ENCODE data around the gene C5orf34. TPM values are rescaled to one million over a fixed set of nuclear protein-coding genes. Genes with fewer than 3 reads are reported as not detected.

The C5orf34 gene
- total RNA-seq, 3 donors from 2014 or later, result 1.8 to 12.9 (median 3.3) TPM

- H3K36me3 ChIP-seq, result no peaks in the 10 kb centered on the region
- intact Hi-C loops (cut with DNase I; ENCODE audit: low total_unique reads), result no loop called here
- no peaks in the 10 kb centered on the region for H3K27me3 ChIP-seq
- H3K4me3 ChIP-seq, result no peak overlapping the region
- no peak for DNase-seq (ENCODE audit: low spot score in 2 of 2)
- no peaks in the 10 kb centered on the region for H3K9me3 ChIP-seq
- H3K27ac ChIP-seq, result no peak overlapping the region
- peaks cover 0 to 5% of the 10 kb centered on the region in 2 donors for H3K4me1 ChIP-seq
- TF ChIP-seq POLR2AphosphoS5 (IDR thresholded peaks at IDR 0.05) (no peak), CTCF (IDR thresholded peaks at IDR 0.05) (no peak), POLR2A (IDR thresholded peaks at IDR 0.05) (no peak)
Measured at GRCh38 chr5:43486353-43486752, 28.6 kb downstream of the C5orf34 start.

GRCh38 chr5:43485406-43485805, 29.5 kb downstream of the C5orf34 start:
- Histone ChIP-seq H3K27ac (peak overlapping the region; percentile 35 to 92), H3K4me1 (peaks cover 0 to 5% of the 10 kb centered on the region in 2 donors), H3K36me3 (no peaks in the 10 kb centered on the region), H3K9me3 (no peaks in the 10 kb centered on the region), H3K27me3 (no peaks in the 10 kb centered on the region), H3K4me3 (no peak overlapping the region)
- intact Hi-C loops (cut with DNase I; ENCODE audit: low total_unique reads), result no loop called here
- no peak for DNase-seq (ENCODE audit: low spot score in 2 of 2)
- no peak for TF ChIP-seq CTCF (IDR thresholded peaks at IDR 0.05)
- TF ChIP-seq POLR2A (IDR thresholded peaks at IDR 0.05), result no peak
- no peak for TF ChIP-seq POLR2AphosphoS5 (IDR thresholded peaks at IDR 0.05)

GRCh38 chr5:43484106-43484849, 30.7 kb downstream of the C5orf34 start:
- H3K4me3 ChIP-seq, result peak overlapping the region; percentile 75 to 92 (median 88)
- no peaks in the 10 kb centered on the region for H3K9me3 ChIP-seq
- intact Hi-C loops (cut with DNase I; ENCODE audit: low total_unique reads), result no loop called here
- DNase-seq (ENCODE audit: low spot score in 2 of 2), result peak; percentile 78 to 87
- peaks cover 0 to 5% of the 10 kb centered on the region in 2 donors for H3K4me1 ChIP-seq
- H3K36me3 ChIP-seq, result no peaks in the 10 kb centered on the region
- TF ChIP-seq CTCF (IDR thresholded peaks at IDR 0.05) (peak; percentile 41 to 83 (median 67)), POLR2A (IDR thresholded peaks at IDR 0.05) (no peak), POLR2AphosphoS5 (IDR thresholded peaks at IDR 0.05) (peak in 1 of 3 donors; percentile 43)
- no peaks in the 10 kb centered on the region for H3K27me3 ChIP-seq
- peak overlapping the region; percentile 92 to 93 for H3K27ac ChIP-seq

GRCh38 chr5:43483298-43484105, 31.4 kb downstream of the C5orf34 start, which contains the start of gene TMEM267:
TMEM267 (minus strand) TSS chr5:43483865; CDS start chr5:43453969, 29,896 bp downstream.
- Histone ChIP-seq H3K4me1 (peaks cover 0 to 5% of the 10 kb centered on the region in 2 donors), H3K9me3 (no peaks in the 10 kb centered on the region), H3K27ac (peak within 1 kb of the TSS; percentile 92 to 93), H3K4me3 (peak within 1 kb of the TSS; percentile 75 to 92 (median 88)), H3K36me3 (no peaks in the 10 kb centered on the region), H3K27me3 (no peaks in the 10 kb centered on the region)
- DNase-seq (ENCODE audit: low spot score in 2 of 2), result peak; percentile 90 to 91
- TF ChIP-seq POLR2A (IDR thresholded peaks at IDR 0.05) (peak; percentile 90), POLR2AphosphoS5 (IDR thresholded peaks at IDR 0.05) (peak in 2 of 3 donors; percentile 86 to 95), CTCF (IDR thresholded peaks at IDR 0.05) (no peak)
- intact Hi-C loops (cut with DNase I; ENCODE audit: low total_unique reads), result no loop called here
